ENCODE data around the gene HLA-DOA. TPM values are rescaled to one million over a fixed set of nuclear protein-coding genes. Genes with fewer than 3 reads are reported as not detected.

The HLA-DOA gene
- total RNA-seq, 4 donors from 2014 or later = 2.1 to 10.9 (median 6.1) TPM

DNA sequence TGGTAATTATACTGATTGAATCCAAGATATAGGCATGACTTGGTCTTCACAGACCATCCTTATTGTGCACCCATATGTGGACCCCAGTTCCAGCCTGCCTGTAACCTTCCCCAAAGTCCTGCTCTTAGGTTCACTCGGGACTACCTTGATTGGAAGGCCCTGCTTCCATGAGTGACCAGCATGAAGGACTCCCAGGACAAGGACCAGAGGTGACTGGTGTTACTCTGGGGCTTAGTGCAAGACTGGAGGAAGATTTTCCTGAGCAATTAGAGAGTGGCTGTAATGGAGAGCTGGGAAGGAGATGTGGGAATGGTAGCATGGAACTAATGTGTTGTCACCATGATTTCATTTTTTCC is 25.9 kb downstream of the HLA-DOA start:
- TF ChIP-seq, protein P1, sequence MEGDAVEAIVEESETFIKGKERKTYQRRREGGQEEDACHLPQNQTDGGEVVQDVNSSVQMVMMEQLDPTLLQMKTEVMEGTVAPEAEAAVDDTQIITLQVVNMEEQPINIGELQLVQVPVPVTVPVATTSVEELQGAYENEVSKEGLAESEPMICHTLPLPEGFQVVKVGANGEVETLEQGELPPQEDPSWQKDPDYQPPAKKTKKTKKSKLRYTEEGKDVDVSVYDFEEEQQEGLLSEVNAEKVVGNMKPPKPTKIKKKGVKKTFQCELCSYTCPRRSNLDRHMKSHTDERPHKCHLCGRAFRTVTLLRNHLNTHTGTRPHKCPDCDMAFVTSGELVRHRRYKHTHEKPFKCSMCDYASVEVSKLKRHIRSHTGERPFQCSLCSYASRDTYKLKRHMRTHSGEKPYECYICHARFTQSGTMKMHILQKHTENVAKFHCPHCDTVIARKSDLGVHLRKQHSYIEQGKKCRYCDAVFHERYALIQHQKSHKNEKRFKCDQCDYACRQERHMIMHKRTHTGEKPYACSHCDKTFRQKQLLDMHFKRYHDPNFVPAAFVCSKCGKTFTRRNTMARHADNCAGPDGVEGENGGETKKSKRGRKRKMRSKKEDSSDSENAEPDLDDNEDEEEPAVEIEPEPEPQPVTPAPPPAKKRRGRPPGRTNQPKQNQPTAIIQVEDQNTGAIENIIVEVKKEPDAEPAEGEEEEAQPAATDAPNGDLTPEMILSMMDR (IDR thresholded peaks at IDR 0.05; ENCODE audit: low read depth) = no peak

DNA sequence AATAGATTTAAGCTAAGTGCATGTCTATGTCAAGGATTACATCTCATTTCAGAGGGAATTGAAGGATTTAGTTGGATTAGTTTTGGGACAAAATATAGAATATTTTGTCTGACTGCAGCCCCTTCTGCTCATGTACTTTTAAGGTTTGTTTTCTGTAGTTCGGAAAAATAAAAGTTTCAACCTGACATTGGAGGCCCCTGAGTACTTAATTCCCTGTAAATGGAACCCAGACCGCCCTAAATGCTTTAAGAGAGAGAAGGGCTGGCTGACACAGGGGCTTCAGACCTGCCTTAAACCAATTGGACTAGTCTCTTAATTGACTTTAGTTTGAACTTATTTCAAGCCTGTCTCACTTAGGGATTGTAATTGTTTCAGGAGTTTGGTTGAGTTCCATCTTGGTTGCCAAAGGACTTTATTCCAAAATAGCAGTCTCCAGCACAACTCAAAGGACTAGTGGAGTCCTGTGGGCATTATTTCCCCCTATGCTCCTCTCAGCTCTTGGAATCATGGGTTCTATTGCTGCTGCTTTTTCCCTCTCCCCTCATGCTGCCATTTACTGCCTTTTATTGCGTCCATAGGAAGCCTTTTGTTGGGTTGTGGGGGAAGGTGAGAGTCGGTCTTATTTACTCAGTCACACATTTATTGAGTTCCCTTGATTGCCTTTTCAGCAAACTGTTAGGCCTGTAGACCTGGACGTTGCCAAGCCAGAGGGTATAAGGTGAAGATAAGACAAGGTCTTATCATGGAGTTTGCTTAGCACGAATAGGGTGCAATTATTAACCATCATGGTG is 26.5 kb downstream of the HLA-DOA start:
- TF ChIP-seq, protein P1 (IDR thresholded peaks at IDR 0.05; ENCODE audit: low read depth) = no peak

DNA sequence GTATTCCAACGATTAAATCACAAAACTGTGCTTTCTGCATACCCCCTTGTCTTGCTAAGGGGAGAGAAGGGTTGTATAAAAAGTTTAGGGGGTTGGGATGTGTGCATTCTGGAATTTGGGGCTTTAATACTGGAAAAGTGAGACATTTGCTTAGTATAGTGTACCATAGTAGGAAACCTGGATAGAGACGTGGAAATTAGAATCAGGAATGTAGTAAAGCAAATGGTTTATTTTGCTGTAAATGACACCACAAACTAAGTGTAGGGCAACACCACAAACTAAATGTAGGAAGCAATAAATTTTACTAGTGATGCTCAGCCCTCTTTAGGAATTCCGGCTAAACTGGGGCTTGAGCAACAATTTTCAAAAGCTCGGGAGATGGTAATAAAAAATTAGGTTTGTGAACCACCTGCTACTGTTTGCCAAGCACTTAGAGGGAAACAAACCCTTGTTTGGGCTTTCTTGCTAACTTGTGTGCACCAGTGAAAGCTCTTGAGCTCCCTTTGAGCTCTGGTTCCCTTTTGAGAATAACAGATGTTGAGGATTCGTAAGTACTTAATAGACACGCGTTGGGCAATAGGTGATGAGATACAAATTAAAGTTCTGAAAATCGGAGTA is 27.2 kb downstream of the HLA-DOA start:
- TF ChIP-seq, protein P1 (IDR thresholded peaks at IDR 0.05; ENCODE audit: low read depth) = no peak

DNA sequence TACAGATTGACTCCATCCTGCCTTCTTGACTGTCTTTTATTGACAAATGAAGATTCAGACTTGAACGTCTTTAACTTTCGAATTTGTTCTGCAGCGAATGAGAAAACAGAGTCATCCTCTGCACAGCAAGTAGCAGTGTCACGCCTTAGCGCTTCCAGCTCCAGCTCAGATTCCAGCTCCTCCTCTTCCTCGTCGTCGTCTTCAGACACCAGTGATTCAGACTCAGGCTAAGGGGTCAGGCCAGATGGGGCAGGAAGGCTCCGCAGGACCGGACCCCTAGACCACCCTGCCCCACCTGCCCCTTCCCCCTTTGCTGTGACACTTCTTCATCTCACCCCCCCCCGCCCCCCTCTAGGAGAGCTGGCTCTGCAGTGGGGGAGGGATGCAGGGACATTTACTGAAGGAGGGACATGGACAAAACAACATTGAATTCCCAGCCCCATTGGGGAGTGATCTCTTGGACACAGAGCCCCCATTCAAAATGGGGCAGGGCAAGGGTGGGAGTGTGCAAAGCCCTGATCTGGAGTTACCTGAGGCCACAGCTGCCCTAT is 28.8 kb downstream of the HLA-DOA start:
- TF ChIP-seq, protein P1 (IDR thresholded peaks at IDR 0.05; ENCODE audit: low read depth) = no peak

DNA sequence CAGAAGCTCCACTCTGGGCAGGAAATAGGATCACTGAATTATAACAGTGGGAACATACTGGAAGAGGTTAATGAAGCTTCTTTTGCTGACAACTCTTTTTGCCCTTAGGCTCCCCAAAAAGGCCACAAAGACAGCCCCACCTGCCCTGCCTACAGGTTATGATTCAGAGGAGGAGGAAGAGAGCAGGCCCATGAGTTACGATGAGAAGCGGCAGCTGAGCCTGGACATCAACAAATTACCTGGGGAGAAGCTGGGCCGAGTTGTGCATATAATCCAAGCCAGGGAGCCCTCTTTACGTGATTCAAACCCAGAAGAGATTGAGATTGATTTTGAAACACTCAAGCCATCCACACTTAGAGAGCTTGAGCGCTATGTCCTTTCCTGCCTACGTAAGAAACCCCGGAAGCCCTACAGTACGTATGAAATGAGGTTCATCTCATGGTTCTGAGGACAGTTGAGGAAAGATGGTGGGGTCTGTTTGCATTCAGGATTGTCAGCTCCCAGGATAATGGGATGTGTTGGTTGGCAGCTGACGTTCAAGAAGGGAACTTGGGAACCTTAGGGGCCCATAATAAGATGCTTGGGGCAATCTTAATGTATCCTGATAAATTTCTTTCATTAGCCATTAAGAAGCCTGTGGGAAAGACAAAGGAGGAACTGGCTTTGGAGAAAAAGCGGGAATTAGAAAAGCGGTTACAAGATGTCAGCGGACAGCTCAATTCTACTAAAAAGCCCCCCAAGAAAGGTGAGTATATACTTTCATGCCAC is 29.5 kb downstream of the HLA-DOA start:
- TF ChIP-seq, protein P1 (IDR thresholded peaks at IDR 0.05; ENCODE audit: low read depth) = no peak

DNA sequence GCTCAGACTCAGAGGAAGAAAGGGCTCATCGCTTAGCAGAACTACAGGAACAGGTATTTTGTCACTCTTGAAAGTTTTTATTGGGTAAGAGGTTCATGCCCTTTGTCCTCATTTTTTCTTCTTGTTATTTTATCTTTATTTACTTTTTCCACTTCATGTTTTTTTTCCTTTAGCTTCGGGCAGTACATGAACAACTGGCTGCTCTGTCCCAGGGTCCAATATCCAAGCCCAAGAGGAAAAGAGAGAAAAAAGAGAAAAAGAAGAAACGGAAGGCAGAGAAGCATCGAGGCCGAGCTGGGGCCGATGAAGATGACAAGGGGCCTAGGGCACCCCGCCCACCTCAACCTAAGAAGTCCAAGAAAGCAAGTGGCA is 31.5 kb downstream of the HLA-DOA start:
- TF ChIP-seq, protein P1 (IDR thresholded peaks at IDR 0.05; ENCODE audit: low read depth) = no peak

All from subcutaneous adipose tissue (tissue), 4 donors.